Tibial nerve (tissue), 4 donors: Measurements from ENCODE around the gene IGFL4. TPM values are rescaled to one million over a fixed set of nuclear protein-coding genes. Genes with fewer than 3 reads are reported as not detected.

Experiments
- DNase-seq, 2 donors: peaks; one replicate each; pipeline ENCODE4 v3.0.0-alpha.2; 2019; ENCODE audit warnings: low spot score in 2 of 2
- H3K27ac ChIP-seq, 4 donors: fragments of 200-600 bp; sonication (generic) in 3 of 4; one replicate each; pipeline ENCODE4 v1.5.1; 2017 to 2019; ENCODE audit warnings: mild to moderate bottlenecking in 1 of 4
- H3K27me3 ChIP-seq, 2 donors: fragments of 200-600 bp; sonication (generic) in 1 of 2; one replicate each; pipeline versions ENCODE4 v1.5.1 to v1.6.0; 2017 to 2019
- H3K36me3 ChIP-seq, 3 donors: fragments of 200-600 bp; sonication (generic); one replicate each; pipeline ENCODE4 v1.5.1; 2018 to 2019
- H3K4me1 ChIP-seq, 4 donors: fragments of 200-600 bp; sonication (generic) in 3 of 4; one replicate each; pipeline ENCODE4 v1.5.1; 2017 to 2019
- H3K4me3 ChIP-seq, 4 donors: fragments of 200-600 bp; sonication (generic) in 3 of 4; one replicate each; pipeline ENCODE4 v1.5.1; 2017 to 2019; ENCODE audit warnings: mild to moderate bottlenecking in 1 of 4, moderate library complexity in 1 of 4
- H3K9me3 ChIP-seq, 4 donors: fragments of 200-600 bp; sonication (generic) in 3 of 4; one replicate each; pipeline ENCODE4 v1.5.1; 2017 to 2019
- EP300 ChIP-seq, 2 donors: sonication (generic); formaldehyde crosslinking; IDR thresholded peaks; one replicate each; pipeline ENCODE4 v1.6.1; 2017; ENCODE audit warnings: antibody characterized with exemption in 2 of 2, mild to moderate bottlenecking in 1 of 2
- POLR2A ChIP-seq, 2 donors: fragments of 450-650 bp; IDR thresholded peaks; one replicate each; pipeline ENCODE4 v1.6.1; 2017; ENCODE audit warnings: antibody characterized with exemption in 2 of 2, mild to moderate bottlenecking in 2 of 2, moderate library complexity in 2 of 2
- WGBS, 2 donors: methylation state at CpG; one replicate each; pipeline ENCODE4 v1.1.5; 2018; 5-methylcytosine and 5-hydroxymethylcytosine counted together
- total RNA-seq, 4 donors: library from RNA; depleted of rRNA; stranded (reverse); fragments of >200 nt; gene quantifications; one replicate each; pipeline ENCODE4 v1.1.0, GENCODE V29; 2016
- TF ChIP-seq, protein P1 (sequence below), 5 experiments: fragments of 200-600 bp in 3 of 5; fragments of 450-650 bp in 2 of 5; sonication (generic) in 3 of 5; IDR thresholded peaks; one replicate each; pipeline ENCODE4 v1.5.1; 2016 to 2019; ENCODE audit warnings: antibody characterized with exemption in 5 of 5, mild to moderate bottlenecking in 3 of 5, moderate library complexity in 2 of 5

Gene IGFL4
- total RNA-seq, 4 donors from 2014 or later, result 0.21 to 1.8 (median 0.89) TPM

DNA sequence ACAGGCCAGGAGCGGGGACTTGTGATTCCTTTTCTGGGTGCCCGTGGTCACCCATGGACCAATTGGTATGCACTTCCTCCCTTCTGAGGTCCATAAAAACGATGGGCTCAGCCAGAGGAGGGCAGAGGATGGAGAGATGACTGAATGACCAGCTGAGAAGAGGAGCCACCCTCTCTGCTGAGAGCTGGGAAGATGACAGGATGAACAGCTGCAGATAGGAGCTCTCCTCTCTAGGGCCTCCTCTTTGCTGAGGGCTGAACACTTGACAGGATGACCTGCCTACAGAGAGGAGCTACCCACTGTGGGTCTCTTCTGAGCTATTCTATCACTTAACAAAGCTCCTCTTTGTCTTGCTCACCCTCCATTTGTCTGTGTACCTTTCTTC lies 4.1 kb downstream of the IGFL4 start:
- Histone ChIP-seq H3K36me3 (peaks cover 0 to 11% (median 0%) of the 10 kb centered on the region in 3 donors), H3K27me3 (peaks cover 0 to 12% of the 10 kb centered on the region in 2 donors), H3K4me3 (no peak overlapping the region), H3K4me1 (no peaks in the 10 kb centered on the region), H3K9me3 (peaks cover 0 to 10% (median 0%) of the 10 kb centered on the region in 4 donors), H3K27ac (no peak overlapping the region)
- TF ChIP-seq, protein P1, sequence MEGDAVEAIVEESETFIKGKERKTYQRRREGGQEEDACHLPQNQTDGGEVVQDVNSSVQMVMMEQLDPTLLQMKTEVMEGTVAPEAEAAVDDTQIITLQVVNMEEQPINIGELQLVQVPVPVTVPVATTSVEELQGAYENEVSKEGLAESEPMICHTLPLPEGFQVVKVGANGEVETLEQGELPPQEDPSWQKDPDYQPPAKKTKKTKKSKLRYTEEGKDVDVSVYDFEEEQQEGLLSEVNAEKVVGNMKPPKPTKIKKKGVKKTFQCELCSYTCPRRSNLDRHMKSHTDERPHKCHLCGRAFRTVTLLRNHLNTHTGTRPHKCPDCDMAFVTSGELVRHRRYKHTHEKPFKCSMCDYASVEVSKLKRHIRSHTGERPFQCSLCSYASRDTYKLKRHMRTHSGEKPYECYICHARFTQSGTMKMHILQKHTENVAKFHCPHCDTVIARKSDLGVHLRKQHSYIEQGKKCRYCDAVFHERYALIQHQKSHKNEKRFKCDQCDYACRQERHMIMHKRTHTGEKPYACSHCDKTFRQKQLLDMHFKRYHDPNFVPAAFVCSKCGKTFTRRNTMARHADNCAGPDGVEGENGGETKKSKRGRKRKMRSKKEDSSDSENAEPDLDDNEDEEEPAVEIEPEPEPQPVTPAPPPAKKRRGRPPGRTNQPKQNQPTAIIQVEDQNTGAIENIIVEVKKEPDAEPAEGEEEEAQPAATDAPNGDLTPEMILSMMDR (IDR thresholded peaks at IDR 0.05), result no peak
- TF ChIP-seq POLR2A (IDR thresholded peaks at IDR 0.05) (no peak), EP300 (IDR thresholded peaks at IDR 0.05) (no peak)
- 52 to 63% methylated on average over 3 of the region's 3 CpGs for WGBS, 2 donors
- no peak for DNase-seq

DNA sequence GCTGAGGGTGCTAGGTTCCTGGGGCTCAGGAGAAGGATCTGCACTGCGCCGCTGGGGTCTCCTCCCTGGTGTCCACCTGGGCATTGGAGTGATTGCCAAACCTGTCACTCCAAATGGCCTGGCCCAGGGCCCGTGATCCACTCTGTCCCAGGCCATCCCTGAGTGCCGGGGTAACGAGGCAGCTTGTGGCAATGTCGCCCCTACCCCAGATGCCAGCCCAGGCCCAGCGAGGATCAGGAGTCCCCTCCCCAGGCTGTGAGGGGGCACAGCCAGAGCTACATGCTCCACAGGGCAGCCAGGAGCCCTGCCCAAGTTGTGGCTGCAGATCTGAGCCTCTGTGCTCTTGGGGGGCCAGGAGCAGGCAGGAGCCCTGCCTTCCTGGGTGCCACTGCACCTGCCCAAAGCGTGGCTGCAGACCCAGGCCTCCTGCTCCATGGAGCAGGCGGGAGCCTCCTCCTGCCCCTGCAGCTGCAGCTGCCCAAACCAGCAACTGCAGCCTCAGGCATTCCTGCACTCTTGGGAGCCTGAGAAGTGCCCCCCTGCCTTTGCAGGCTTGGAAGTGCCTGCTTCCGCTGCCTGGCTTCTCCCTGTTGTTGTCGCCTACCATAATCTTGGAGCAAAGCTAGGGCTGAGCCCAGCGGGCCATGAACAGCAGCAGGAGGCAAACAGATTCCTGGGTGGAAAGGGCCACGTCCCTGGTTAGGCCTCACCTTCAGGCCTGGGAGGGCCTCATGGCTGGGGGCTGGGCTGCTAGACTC lies 4.6 kb downstream of the IGFL4 start:
- H3K27ac ChIP-seq, result no peak overlapping the region
- H3K4me1 ChIP-seq, result no peaks in the 10 kb centered on the region
- no peak for DNase-seq
- H3K9me3 ChIP-seq, result peaks cover 0 to 10% (median 0%) of the 10 kb centered on the region in 4 donors
- TF ChIP-seq, protein P1 (IDR thresholded peaks at IDR 0.05), result no peak
- no peak for TF ChIP-seq POLR2A (IDR thresholded peaks at IDR 0.05)
- TF ChIP-seq EP300 (IDR thresholded peaks at IDR 0.05), result no peak
- H3K27me3 ChIP-seq, result peaks cover 0 to 12% of the 10 kb centered on the region in 2 donors
- no peak overlapping the region for H3K4me3 ChIP-seq
- peaks cover 0 to 11% (median 0%) of the 10 kb centered on the region in 3 donors for H3K36me3 ChIP-seq
- 68 to 77% methylated on average over 5 to 7 of the region's 13 CpGs for WGBS, 2 donors

DNA sequence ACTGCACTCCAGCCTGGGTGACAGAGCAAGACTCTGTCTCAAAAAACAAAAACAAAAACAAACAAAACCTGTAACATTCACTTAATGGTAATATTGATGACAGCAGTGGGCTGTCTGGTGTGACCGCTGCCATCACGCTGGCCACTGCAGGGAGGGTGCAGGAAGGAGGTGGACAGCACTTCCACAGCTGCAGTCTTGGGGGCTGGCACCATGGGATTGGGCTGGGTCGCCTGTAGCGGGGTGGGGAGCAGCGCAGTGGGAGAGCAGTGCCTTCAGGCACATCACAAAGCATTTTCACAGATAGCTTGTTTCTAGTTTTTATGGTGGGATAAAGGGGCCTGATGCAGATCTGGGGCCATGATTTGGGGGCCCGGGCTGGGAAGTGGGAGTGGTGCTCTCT lies 5.3 kb downstream of the IGFL4 start:
- TF ChIP-seq POLR2A (IDR thresholded peaks at IDR 0.05) (no peak), EP300 (IDR thresholded peaks at IDR 0.05) (no peak)
- TF ChIP-seq, protein P1 (IDR thresholded peaks at IDR 0.05), result no peak
- 71 to 81% methylated on average over 6 of the region's 6 CpGs for WGBS, 2 donors
- H3K27ac ChIP-seq, result no peak overlapping the region
- no peak overlapping the region for H3K4me3 ChIP-seq
- peaks cover 0 to 10% (median 0%) of the 10 kb centered on the region in 4 donors for H3K9me3 ChIP-seq
- peaks cover 0 to 12% of the 10 kb centered on the region in 2 donors for H3K27me3 ChIP-seq
- H3K36me3 ChIP-seq, result peaks cover 0 to 11% (median 0%) of the 10 kb centered on the region in 3 donors
- DNase-seq, result no peak
- H3K4me1 ChIP-seq, result no peaks in the 10 kb centered on the region

DNA sequence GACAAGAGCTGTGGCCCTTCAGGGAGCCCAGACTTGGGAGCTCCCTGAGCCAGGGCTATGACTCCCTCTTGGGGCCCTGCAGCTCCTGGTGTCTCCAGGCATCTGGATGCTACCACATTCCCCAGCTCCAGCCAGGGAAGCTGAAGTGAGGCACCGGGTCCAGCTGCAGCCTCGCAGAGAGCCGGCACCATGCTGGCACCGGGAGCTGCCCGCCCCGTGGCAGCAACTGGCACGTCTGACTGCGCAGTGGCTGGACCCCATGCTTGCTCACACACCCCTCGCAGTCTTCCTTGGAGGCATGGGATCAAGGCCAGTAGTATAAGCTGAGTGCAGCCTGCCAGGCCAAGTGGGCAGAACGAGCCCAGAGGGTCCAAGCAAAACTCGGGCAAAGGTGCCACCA lies 7.4 kb downstream of the IGFL4 start:
- peaks cover 0 to 10% (median 0%) of the 10 kb centered on the region in 4 donors for H3K9me3 ChIP-seq
- TF ChIP-seq, protein P1 (IDR thresholded peaks at IDR 0.05), result no peak
- TF ChIP-seq POLR2A (IDR thresholded peaks at IDR 0.05) (no peak), EP300 (IDR thresholded peaks at IDR 0.05) (no peak)
- no peak for DNase-seq
- H3K27ac ChIP-seq, result no peak overlapping the region
- H3K27me3 ChIP-seq, result peaks cover 0 to 13% of the 10 kb centered on the region in 2 donors
- no peaks in the 10 kb centered on the region for H3K4me1 ChIP-seq
- WGBS, 2 donors, result 83 to 97% methylated on average over 6 to 10 of the region's 11 CpGs
- no peak overlapping the region for H3K4me3 ChIP-seq
- peaks cover 0 to 5% (median 0%) of the 10 kb centered on the region in 3 donors for H3K36me3 ChIP-seq

DNA sequence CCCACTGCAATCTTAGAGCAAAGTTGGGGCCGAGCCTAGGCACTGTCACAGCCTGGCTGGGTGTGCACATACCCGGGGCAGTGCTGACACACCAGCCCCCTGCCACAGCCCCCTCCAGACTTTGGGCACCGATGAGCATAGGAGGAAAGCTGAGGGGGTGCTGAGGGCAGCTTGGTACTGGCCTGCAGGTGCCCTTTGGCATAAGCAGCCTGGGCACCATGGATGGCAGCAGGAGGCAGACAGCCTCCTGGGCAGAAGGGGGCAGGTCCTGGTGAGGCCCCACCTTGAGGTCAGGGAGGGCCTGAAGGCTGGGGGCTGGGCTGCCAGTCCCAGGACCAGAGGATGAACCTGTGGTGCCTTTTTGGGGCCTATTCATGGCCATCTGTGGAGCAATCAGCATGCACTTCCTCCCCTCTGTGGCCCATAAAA lies 8.2 kb downstream of the IGFL4 start:
- H3K27me3 ChIP-seq, result peaks cover 0 to 21% of the 10 kb centered on the region in 2 donors
- no peak for TF ChIP-seq EP300 (IDR thresholded peaks at IDR 0.05)
- no peak for TF ChIP-seq POLR2A (IDR thresholded peaks at IDR 0.05)
- TF ChIP-seq, protein P1 (IDR thresholded peaks at IDR 0.05), result no peak
- WGBS, 2 donors, result 97 to 100% methylated on average over 2 to 3 of the region's 3 CpGs
- H3K9me3 ChIP-seq, result peaks cover 0 to 7% (median 0%) of the 10 kb centered on the region in 4 donors
- no peak for DNase-seq
- no peak overlapping the region for H3K27ac ChIP-seq
- H3K4me1 ChIP-seq, result no peaks in the 10 kb centered on the region
- H3K4me3 ChIP-seq, result no peak overlapping the region
- peaks cover 0 to 5% (median 0%) of the 10 kb centered on the region in 3 donors for H3K36me3 ChIP-seq
